Measurements from ENCODE around the gene VIM.
"Not testable (repeated sequence)": the region's sequence is repeated elsewhere in the genome, so short reads cannot be mapped to it uniquely, and the experiment has no call there.

Gene VIM

DNA sequence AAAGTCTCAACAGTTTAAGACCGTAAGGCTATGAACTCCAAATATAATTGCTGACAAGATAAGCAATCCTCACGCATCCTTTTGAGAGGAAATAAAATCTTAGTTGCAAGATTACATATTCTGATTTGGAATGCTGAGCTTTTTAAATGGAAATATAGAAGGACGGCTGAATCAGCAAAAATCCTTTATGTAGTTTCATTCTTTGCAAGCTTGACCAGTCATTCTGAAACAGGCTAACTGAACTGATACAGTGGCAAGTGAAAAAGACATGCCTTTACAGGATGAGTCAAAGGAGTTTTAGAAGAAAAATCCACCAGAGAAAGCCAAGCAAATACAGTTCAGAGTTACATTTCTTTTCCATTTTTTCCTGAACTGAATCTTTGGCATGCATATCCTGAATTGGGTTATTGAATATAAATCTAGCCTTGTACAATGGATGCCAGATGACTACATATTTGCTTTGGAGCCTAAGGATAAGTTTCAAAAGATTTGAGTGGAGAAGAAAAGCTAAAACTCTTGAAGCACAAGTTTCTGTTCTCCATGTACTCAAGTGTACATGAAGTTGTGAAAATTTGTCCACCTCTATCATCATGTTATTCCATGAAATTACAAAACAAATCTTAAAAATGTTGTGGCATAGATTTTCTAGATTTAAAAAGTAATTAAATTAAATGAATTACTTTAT lies 4.4 kb downstream of the VIM start:
- no peak for DNase-seq (ENCODE audit: low read depth in 2 of 2)

DNA sequence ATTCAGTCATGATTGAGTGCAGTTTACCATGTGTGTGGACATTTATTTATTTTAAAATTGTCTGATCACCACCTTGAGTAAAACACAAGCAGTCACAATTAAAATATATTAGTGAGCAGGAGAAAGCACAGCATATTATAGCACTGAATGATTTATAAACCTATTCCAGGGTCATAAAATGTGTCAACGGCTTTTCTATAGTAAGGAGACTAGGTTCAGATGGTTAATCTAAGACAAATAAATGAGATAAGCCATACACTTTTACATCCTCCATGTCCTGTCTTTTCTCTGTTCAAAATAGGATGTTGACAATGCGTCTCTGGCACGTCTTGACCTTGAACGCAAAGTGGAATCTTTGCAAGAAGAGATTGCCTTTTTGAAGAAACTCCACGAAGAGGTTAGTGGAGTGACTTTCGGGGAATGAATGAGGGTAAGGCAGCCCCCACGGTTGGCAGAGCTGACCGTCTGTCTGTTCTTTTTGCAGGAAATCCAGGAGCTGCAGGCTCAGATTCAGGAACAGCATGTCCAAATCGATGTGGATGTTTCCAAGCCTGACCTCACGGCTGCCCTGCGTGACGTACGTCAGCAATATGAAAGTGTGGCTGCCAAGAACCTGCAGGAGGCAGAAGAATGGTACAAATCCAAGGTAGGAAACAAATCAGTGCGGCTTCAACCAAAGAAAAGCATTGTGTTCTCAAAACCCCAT lies 5.4 kb downstream of the VIM start:
- no peak for DNase-seq (ENCODE audit: low read depth in 2 of 2)

DNA sequence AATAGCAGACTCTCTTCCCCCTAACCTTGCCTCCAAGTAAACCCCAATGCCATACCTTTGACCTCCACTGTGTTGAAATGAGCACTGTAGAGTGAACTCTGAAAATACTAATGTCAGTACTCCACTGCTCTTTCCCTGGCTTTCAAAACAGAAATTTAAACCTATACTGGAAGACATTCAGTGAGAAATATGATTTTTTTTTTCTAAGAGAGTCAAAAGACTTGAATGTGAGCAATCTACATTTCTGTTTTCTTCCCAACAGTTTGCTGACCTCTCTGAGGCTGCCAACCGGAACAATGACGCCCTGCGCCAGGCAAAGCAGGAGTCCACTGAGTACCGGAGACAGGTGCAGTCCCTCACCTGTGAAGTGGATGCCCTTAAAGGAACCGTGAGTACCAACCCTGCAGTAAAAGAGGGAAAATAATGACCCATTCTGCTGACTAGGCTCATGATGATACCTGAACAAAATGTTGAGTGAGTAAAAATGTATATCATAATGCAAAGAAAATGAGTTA lies 6.4 kb downstream of the VIM start:
- no peak for DNase-seq (ENCODE audit: low read depth in 2 of 2)

DNA sequence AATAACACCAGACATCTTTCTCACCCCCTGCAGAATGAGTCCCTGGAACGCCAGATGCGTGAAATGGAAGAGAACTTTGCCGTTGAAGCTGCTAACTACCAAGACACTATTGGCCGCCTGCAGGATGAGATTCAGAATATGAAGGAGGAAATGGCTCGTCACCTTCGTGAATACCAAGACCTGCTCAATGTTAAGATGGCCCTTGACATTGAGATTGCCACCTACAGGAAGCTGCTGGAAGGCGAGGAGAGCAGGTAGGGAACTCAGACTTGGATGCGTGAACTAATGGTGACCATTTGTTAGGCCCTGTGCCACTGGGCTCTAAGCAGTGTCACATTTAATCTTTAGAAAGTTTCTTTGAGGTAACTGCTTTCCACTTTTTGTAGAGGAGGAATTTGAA lies 7.1 kb downstream of the VIM start:
- DNase-seq (ENCODE audit: low read depth in 2 of 2) = no peak

DNA sequence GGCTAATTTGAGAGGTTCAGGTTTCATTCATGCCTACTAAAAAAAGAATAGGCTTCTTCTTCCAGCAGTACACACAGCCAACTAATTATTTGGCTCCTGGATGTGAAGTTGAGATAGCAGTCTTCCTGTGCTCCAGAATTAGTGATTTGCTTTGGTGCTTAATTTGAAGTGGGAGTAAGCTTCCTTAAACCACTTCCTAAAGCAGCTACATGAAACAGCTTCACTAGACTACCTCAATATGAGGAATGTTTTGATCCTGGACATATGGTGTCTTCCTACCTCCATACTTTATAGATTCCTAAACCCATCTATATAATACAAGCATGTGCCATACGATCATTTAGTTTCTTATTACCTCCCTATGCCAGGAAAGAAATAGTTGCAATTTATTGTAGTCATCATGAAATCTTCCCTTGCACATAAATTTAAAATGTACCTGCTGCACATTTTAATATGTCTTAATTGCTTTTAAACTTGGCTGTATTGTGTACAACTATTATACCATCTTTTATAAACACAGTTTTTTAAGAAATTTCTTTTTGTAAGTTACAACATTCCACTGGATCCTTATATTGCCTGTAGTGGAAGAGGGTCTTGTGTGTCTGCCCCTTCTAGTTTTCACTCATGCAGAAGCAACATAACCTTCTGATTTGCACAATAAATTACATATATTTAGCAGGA lies 8.6 kb downstream of the VIM start:
- no peak for DNase-seq (ENCODE audit: low read depth in 2 of 2)

DNA sequence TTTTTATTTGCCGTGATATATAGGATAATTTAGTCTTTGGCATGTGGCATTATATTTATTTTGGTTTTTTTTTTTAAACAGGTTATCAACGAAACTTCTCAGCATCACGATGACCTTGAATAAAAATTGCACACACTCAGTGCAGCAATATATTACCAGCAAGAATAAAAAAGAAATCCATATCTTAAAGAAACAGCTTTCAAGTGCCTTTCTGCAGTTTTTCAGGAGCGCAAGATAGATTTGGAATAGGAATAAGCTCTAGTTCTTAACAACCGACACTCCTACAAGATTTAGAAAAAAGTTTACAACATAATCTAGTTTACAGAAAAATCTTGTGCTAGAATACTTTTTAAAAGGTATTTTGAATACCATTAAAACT lies 9.1 kb downstream of the VIM start:
- no peak for DNase-seq (ENCODE audit: low read depth in 2 of 2)

DNA sequence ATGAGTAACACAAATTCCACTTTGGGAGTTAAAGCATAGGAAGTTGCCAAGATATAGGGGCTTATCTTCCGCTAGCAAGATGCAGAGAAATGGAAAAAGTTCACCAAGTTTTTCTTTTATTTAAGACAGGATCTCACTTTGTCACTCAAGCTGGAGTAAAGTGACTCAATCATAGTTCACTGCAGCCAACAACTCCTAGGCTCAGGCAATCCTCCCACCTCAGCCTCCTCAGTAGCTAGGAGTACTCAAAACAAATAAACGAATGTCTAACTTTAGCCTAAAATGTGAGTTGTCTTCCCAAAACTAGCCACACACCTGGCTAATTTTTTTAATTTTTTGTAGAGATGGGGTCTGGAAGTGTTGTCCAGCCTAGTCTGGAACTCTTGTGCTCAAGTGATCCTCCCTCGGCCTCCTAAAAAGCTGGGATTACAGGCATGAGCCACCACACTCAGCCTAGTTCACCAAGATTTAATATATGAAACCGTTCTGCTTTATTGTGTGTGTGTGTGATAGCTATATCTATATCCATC lies 9.9 kb downstream of the VIM start:
- DNase-seq (ENCODE audit: low read depth in 2 of 2) = no peak

DNA sequence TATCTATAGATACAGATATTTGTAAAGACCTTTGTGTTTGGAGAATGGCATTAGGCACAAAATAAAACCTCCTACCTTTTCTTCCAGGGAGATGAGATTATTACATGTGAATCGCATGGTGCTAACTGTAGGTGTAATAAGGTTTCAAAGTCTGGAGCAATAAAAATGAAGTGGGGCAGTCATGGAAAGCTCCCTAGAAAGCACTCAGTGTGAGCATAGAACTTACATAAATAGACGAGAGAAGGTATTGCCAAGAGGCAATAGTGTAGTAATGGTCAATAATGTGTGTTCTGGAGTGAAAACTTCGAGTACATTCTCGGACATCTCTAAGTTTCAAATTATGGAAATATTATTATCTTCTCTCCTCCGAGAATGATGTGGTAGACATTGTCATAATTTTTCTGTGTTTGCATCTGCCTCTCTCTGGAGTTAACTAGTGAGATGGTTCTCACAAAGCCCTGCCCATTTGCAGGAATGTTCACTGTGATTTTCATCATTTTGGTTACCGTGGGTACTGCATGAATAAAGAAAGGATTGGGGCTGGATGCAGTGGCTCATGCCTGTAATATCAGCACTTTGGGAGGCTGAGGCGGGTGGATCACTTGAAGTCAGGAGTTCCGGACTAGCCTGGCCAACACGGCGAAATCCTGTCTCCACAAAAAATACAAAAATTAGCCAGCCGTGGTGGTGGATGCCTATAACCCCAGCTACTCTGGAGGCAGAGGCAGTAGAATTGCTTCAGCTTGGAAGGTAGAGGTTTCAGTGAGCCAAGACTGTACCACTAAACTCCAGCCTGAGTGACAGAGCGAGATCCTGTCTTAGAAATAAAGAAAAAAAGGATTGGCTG lies 10.6 kb downstream of the VIM start:
- DNase-seq (ENCODE audit: low read depth in 2 of 2) = no peak

DNA sequence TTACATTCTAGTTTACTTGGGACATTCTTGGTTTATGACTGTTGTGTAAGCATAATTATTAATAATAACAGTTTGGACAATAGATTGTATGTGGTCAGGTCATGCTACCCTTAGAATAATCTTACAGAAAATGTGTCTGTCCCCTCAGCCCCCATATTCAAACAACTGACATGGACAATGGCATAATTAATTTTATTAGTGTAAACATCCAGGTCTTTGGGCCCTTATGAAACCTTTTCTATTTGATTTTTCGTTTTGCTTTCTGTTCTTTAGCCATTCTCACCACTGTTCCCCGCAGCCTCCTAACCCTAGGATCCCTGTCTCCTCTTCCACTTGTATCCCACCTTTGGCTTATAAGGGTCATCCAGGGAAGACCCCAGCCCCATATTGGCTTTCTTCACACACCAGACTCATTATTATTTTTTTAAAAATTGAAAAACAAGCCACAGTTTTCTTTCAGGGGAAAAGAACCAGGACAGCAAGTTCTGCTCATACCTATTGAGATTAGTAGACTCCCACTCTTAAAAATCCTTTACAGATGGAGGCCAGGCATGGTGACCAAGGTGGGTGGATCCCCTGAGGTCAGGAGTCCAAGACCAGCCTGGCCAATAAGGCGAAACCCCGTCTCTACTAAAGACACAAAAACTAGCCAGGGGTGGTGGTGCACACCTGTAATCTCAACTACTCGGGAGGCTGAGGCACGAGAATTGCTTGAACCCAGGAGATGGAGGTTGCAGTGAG lies 11.5 kb downstream of the VIM start:
- DNase-seq (ENCODE audit: low read depth in 2 of 2) = no peak

DNA sequence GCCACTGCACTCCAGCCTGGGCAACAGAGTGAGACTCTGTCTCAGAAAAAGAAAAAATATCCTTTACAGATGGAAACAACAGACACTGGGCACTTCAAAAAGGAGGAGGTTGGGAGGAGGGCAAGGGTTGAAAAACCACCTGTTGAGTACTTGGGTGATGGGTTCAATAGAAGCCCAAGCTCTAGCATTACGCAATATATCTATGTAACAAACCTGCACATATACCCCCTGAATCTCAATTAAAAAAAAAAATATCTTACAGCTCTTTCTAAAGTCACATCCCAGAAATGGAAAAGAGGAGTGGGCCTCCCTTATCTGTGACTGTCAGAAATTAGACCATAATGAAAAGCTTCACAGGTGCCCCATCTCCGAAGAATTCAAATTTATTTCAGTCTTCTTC lies 12.1 kb downstream of the VIM start:
- no peak for DNase-seq (ENCODE audit: low read depth in 2 of 2)

DNA sequence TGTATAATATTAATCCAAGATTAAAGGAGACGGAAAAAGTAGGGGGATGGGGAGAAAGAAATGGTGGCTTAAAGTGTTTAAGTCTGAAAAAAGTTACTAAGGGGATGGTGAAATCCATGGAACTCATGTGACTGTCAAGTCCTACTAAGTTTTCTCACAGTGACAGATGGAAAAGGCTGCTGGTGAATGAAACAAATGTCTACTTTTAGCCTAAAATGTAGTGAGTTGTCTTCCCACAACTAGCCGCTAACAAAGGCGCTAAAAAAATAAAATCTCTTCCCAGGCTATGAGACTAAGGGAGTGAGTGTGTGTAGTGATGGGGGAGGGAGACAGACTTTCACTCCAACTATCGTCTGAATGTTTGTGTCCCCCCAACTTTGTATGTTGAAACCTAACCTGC lies 12.6 kb downstream of the VIM start:
- DNase-seq (ENCODE audit: low read depth in 2 of 2) = no peak

DNA sequence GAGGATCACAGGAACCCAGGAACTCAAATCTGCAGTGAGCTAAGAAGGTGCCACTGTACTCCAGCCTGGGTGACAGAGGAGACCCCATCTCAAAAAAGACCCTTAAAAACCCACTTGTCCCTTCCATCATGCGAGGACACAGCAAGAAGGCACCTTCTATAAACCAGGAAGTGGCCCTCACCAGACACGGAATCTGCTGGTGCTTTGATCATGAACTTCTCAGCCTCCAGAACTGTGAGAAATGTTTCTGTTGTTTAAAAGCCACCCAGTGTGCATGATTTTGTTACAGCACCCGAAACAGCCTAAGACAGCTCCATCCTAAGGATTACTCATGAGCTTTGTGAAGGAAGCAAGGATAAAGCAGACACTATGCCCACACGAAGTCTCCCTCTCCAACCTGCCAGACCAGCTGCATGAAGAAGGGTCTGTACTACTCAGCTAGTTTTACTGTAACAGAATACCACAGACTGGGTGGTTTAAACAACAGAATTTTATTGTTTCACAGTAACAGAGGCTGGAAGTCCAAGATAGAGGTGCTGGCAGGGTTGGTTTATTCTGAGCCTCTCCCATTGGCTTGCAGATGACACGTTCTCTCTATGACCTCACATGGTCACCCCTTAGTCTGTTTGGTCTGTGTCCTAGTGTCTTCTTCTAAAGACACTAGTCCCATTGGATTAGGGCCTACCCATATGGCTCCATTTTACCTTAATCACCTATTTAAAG lies 13.7 kb downstream of the VIM start:
- no peak for DNase-seq (ENCODE audit: low read depth in 2 of 2)

DNA sequence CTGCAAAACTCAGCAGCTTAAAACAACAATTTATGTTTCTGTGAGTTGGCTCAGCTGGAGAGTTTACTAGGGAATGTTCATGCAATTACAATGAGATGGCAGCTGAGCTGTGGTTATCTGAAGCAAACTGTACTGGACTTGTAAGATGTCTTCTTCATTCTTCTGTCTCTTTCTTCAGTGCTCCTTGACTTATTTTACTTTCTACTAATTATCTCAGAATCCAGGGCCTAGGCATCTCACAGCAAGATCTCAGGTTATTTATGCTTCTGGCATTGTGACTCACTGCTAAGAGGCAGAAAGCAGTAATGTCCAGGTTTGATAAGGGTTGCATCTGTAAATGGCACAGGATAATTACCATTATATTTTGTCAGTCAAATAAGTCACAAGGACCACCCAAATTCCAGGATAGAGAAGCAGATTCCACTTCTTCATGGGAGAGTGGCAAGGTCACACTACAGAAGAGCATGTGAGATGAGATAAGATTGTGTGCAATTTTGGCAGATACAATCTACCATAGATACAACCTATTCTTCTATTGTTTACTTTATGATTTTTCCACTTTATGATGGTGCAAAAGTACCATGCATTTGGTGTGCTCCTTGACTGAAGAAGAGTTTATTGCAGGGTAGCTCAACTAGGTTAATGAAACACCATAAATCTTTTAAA lies 16.8 kb downstream of the VIM start:
- DNase-seq (ENCODE audit: low read depth in 2 of 2) = no peak

DNA sequence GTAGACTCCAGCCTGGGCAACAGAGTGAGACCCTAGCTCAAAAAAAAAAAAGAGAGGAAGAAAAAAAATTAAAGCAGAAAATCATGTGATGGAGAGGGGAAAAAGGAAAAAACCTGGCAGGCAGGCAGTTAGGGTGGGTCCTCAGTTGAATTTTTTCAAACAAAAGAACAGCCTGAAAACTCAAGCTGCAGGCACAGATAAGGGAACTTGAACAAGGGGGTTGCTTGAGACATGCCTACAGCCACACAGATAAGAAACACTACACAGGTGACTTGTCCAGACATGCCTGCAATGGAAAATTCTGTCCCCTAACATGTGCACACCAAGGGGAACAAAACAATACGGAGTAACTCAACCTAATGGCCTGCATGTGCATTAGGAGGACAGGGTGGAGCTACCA lies 19.2 kb downstream of the VIM start:
- no peak for DNase-seq (ENCODE audit: low read depth in 2 of 2)

DNA sequence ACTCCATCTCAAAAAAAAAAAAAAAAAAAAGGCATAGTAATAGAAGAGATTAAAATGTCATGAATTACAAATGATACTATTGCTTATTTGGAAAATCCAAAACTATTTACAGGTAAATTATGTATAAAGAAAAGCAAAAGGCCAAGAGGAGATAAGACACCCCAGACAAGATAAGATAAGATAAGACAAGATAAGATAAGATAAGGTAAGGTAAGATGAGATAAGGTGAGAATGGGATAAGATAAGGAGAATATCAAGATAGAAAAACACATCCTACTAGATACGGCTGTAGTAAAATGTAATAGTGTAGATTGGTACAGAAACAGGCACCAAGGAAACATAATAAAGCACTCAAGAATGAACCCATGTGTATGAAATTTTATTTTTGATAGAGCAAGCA lies 20.9 kb downstream of the VIM start:
- DNase-seq (ENCODE audit: low read depth in 2 of 2) = no peak

DNA sequence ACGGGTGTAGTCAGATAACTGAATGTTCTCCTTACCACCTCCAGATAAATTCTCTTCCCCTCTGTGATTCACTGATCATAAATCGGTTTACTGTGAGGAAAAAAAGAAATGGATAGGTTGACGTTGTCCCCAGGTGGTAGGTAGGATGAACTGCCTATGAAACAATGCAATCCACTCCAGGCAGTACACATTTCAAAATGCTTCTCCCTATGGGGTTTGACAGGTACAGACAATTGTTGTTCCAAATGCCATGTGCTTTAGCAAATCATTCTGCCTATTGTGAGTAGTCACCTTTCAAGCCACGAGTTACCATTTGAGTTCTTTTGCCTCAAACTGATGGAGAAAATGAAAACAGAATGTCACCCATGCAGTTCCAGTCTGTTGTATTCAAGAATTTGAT lies 21.8 kb downstream of the VIM start:
- no peak for DNase-seq (ENCODE audit: low read depth in 2 of 2)

DNA sequence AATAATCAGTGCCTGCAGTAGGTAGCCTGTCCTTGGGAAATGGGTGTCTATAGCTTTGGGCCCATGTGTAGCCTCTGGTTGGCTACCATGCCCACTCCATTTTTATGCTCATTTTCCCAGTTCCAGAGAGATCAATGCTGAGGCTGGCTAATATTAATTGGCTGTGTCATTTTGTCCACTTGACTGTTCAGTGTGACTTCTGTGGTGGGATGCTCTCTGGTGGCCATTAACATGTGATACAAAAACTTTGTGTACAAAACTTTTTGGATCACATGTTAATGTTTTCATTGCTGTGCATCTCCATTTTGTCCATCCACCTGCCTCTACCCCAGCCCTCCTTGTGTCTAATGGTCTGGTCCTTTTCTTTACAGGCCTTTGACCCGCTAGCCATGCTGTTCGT lies 22.7 kb downstream of the VIM start:
- DNase-seq (ENCODE audit: low read depth in 2 of 2) = no peak

DNA sequence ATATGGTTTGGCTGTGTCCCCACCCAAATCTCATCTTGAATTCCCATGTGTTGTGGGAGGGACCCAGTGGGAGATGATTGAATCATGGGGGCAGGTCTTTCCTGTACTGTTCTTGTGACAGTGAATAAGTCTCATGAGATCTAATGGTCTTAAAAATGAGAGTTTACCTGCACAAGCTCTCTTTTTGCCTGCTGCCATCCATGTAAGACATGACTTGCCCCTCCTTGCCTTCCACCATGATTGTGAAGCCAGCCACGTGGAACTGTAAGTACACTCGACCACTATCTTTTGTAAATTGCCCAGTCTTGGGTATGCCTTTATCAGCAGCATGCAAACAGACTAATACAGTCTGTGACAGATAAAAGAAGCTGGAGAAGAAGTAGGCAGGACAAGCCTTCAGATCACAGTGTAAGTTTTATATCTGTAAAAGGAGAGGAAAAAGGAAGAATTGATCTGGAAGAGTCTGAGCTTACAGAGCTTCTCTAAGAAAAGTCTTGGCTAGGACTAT lies 26.6 kb downstream of the VIM start:
- DNase-seq (ENCODE audit: low read depth in 2 of 2) = not testable (repeated sequence)

DNA sequence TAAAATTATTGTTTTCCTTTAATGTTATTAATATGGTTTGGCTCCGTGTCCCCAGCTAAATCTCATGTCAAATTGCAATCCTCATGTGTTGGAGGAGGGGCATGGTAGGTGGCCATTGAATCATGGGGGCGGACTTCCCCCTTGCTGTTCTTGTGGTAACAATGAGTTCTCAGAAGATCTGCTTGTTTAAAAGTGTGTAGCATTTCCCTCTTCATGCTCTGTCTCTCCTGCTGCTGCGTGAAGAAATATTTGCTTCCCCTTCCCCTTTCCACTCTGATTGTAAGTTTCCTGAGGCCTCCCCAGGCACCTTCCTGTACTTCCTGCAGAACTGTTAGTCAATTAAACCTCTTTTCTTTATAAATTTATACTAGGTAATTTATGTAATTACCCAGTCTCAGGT lies 27.5 kb downstream of the VIM start:
- DNase-seq (ENCODE audit: low read depth in 2 of 2) = no peak

DNA sequence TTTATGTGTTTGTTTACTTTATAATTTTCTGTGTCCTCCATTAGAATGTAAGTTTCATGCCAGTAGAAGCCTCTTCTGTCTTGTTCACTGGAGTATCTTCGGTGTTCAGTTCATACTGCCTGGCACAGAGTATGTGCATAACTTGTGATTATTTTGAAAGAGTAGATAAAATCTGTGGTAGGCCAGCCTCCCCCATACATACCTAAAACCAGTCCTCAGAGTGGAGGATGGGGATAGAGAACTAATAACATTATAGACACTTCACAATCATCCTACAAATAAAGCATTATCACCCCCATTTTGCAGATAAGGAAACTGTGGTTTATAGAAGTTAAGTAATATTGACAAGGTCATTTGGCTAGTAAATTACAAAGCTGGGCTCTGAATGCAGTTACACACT lies 28.0 kb downstream of the VIM start:
- no peak for DNase-seq (ENCODE audit: low read depth in 2 of 2)
